D721Med (cell line): ENCODE data around the gene DNAJB5.

Source experiments
- DNase-seq: peaks from one replicate; pipeline ENCODE4 v3.0.0; 2011; ENCODE audit warnings: low spot score; ENCODE audit not compliant: insufficient read length
- FAIRE-seq: peaks from 2 replicates; lab custom pipeline; 2011; peaks lifted over from hg19 to GRCh38; lab: Jason Lieb, UNC
- CTCF ChIP-seq: IDR thresholded peaks from 2 replicates; pipeline ENCODE4 v1.5.1; 2012; ENCODE audit warnings: mild to moderate bottlenecking, control low read depth; ENCODE audit not compliant: insufficient read depth; ENCODE audit errors: missing control alignments

Gene DNAJB5

GRCh38 chr9:35027374-35027773, 37.8 kb downstream of the DNAJB5 start:
- no peak for FAIRE-seq
- DNase-seq = no peak
- TF ChIP-seq CTCF = no peak

GRCh38 chr9:35027860-35028259, 38.3 kb downstream of the DNAJB5 start:
- FAIRE-seq (no peak), DNase-seq (no peak)
- TF ChIP-seq CTCF = no peak

- FAIRE-seq = no peak
- no peak for TF ChIP-seq CTCF
- no peak for DNase-seq
Observed at GRCh38 chr9:35028341-35028740, 38.8 kb downstream of the DNAJB5 start.

- FAIRE-seq (no peak), DNase-seq (no peak)
- TF ChIP-seq CTCF = no peak
Observed at GRCh38 chr9:35029241-35029640, 39.7 kb downstream of the DNAJB5 start.

- FAIRE-seq (no peak), DNase-seq (no peak)
- no peak for TF ChIP-seq CTCF
Observed at GRCh38 chr9:35029852-35030251, 40.3 kb downstream of the DNAJB5 start.

- DNase-seq (no peak), FAIRE-seq (no peak)
- TF ChIP-seq CTCF = no peak
Observed at GRCh38 chr9:35033101-35033500, 43.6 kb downstream of the DNAJB5 start.

GRCh38 chr9:35035851-35036701, 46.5 kb downstream of the DNAJB5 start:
- DNase-seq = no peak
- no peak for FAIRE-seq
- no peak for TF ChIP-seq CTCF
